ENCODE results near the gene COPS6. TPM values are rescaled to one million over a fixed set of nuclear protein-coding genes. Genes with fewer than 3 reads are reported as not detected.

Gene COPS6
- polyA plus RNA-seq, 1 donor (not counting 4 experiments of a cell fraction or from before 2014, with no cell fraction given), result 171 TPM

GRCh38 chr7:100141555-100141949 lies 52.8 kb downstream of the COPS6 start:
- Histone ChIP-seq H3K4me1 (ENCODE audit: control insufficient read depth, extremely low read depth, insufficient read depth, low read length) (peaks cover 4% of the 10 kb centered on the region), H3K27me3 (ENCODE audit: control insufficient read depth, extremely low read depth, insufficient read depth, low read length) (no peaks in the 10 kb centered on the region), H4K20me1 (ENCODE audit: control insufficient read depth, extremely low read depth, insufficient read depth, low read length) (no peaks in the 10 kb centered on the region), H3K4me2 (ENCODE audit: control insufficient read depth, extremely low read depth, insufficient read depth, low read depth, low read length) (no peak overlapping the region), H3K9me3 (ENCODE audit: control insufficient read depth, low read depth, low read length) (no peaks in the 10 kb centered on the region), H3K9me1 (ENCODE audit: control insufficient read depth, extremely low read depth, insufficient read depth, low read length) (no peaks in the 10 kb centered on the region), H3K36me3 (ENCODE audit: control insufficient read depth in 2 of 2, extremely low read depth in 1 of 2, insufficient read depth in 2 of 2, low read length in 2 of 2) (no peaks in the 10 kb centered on the region), H3K4me3 (ENCODE audit: control insufficient read depth in 2 of 3, extremely low read depth in 1 of 3, insufficient read depth in 2 of 3, low read depth in 1 of 3, low read length in 3 of 3) (no peak overlapping the region), H3K79me2 (ENCODE audit: control insufficient read depth, insufficient read depth, low read length) (no peaks in the 10 kb centered on the region), H3K27ac (ENCODE audit: control insufficient read depth, insufficient read depth, low read length) (no peak overlapping the region), H2AFZ (ENCODE audit: control insufficient read depth, low read length) (no peak overlapping the region), H3K9ac (ENCODE audit: control insufficient read depth, extremely low read depth, insufficient read depth, low read length) (no peak overlapping the region)
- DNase-seq (ENCODE audit: low read depth, low spot score) (no peak), FAIRE-seq (no peak)
- dilution Hi-C loops (cut with MboI; ENCODE audit: extremely low pct_ligation_motif_present, low sequenced_read_pairs), result no loop called here
- no peak for TF ChIP-seq EZH2 (IDR thresholded peaks at IDR 0.05; ENCODE audit: low read length)
- TF ChIP-seq, protein P1, sequence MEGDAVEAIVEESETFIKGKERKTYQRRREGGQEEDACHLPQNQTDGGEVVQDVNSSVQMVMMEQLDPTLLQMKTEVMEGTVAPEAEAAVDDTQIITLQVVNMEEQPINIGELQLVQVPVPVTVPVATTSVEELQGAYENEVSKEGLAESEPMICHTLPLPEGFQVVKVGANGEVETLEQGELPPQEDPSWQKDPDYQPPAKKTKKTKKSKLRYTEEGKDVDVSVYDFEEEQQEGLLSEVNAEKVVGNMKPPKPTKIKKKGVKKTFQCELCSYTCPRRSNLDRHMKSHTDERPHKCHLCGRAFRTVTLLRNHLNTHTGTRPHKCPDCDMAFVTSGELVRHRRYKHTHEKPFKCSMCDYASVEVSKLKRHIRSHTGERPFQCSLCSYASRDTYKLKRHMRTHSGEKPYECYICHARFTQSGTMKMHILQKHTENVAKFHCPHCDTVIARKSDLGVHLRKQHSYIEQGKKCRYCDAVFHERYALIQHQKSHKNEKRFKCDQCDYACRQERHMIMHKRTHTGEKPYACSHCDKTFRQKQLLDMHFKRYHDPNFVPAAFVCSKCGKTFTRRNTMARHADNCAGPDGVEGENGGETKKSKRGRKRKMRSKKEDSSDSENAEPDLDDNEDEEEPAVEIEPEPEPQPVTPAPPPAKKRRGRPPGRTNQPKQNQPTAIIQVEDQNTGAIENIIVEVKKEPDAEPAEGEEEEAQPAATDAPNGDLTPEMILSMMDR (optimal IDR thresholded peaks at IDR 0.05 in 1 of 3, IDR thresholded peaks at IDR 0.05 in 1 of 3, conservative IDR thresholded peaks at IDR 0.05 in 1 of 3; ENCODE audit: extremely low read depth in 1 of 3, insufficient read depth in 2 of 3, low read length in 3 of 3), result no peak

Small RNAs within 50 kb of the gene (small RNA-seq; reads per million reads assigned to genes)
- gene MIR106B (ENCODE audit: insufficient read length in 3 of 3, low read depth in 3 of 3, low replicate concordance in 1 of 3) (410 to 20,047 (median 18,698) reads per million in 3 experiments), gene MIR25 (ENCODE audit: insufficient read length in 3 of 3, low read depth in 3 of 3, low replicate concordance in 1 of 3) (622 to 9,902 (median 7,645) reads per million in 3 experiments), gene MIR93 (ENCODE audit: insufficient read length in 3 of 3, low read depth in 3 of 3, low replicate concordance in 1 of 3) (257 to 5,378 (median 4,167) reads per million in 3 experiments)

Other genes with a start within 250 kb of the COPS6 start
- gene OR2AE1, start 211.9 kb upstream of the COPS6 start, polyA plus RNA-seq, result 0.09 TPM in 1 of 3 replicates, not detected in the others
- gene TRIM4, start 169.4 kb upstream of the COPS6 start, polyA plus RNA-seq, result 17.9 to 25.5 TPM (median 19.7 TPM) in 3 replicates
- not detected in 3 replicates for gene GJC3, start 159.3 kb upstream of the COPS6 start, polyA plus RNA-seq
- gene AZGP1, start 112.9 kb upstream of the COPS6 start, polyA plus RNA-seq, result 0.14 to 1.3 TPM (median 1.3 TPM) in 3 replicates
- gene ZKSCAN1, start 73.4 kb upstream of the COPS6 start, polyA plus RNA-seq, result 20.6 to 26.8 TPM (median 24.7 TPM) in 3 replicates
- gene ZSCAN21, start 39.2 kb upstream of the COPS6 start, polyA plus RNA-seq, result 11.2 to 12.9 TPM (median 12.6 TPM) in 3 replicates
- gene ZNF3, start 7.2 kb upstream of the COPS6 start, polyA plus RNA-seq, result 16.6 to 17.7 TPM (median 16.8 TPM) in 3 replicates
- 23.7 to 60.0 TPM (median 46.8 TPM) in 3 replicates for gene MCM7, start 12.4 kb downstream of the COPS6 start, polyA plus RNA-seq
- gene AP4M1, start 12.7 kb downstream of the COPS6 start, polyA plus RNA-seq, result 13.7 to 15.2 TPM (median 14.2 TPM) in 3 replicates
- gene TAF6, start 30.4 kb downstream of the COPS6 start, polyA plus RNA-seq, result 4.5 to 11.7 TPM (median 7.6 TPM) in 3 replicates
- 7.7 to 9.9 TPM (median 9.8 TPM) in 3 replicates for gene CNPY4, start 30.7 kb downstream of the COPS6 start, polyA plus RNA-seq
- 0.21 to 0.50 TPM (median 0.46 TPM) in 3 replicates for gene MBLAC1, start 38.0 kb downstream of the COPS6 start, polyA plus RNA-seq
- gene LAMTOR4, start 59.9 kb downstream of the COPS6 start, polyA plus RNA-seq, result 99.2 to 151 TPM (median 115 TPM) in 3 replicates
- 3.1 to 4.7 TPM (median 4.4 TPM) in 3 replicates for gene TRAPPC14, start 69.8 kb downstream of the COPS6 start, polyA plus RNA-seq
- 1.5 to 2.7 TPM (median 1.5 TPM) in 3 replicates for gene GAL3ST4, start 79.6 kb downstream of the COPS6 start, polyA plus RNA-seq
- gene GPC2, start 88.4 kb downstream of the COPS6 start, polyA plus RNA-seq, result 0.55 to 0.81 TPM (median 0.61 TPM) in 3 replicates
- gene STAG3, start 88.9 kb downstream of the COPS6 start, polyA plus RNA-seq, result 0.10 to 0.28 TPM (median 0.15 TPM) in 3 replicates
- gene PVRIG, start 131.0 kb downstream of the COPS6 start, polyA plus RNA-seq, result 0.31 to 0.41 TPM (median 0.36 TPM) in 3 replicates
- gene SPDYE3, start 218.7 kb downstream of the COPS6 start, polyA plus RNA-seq, result not detected in 3 replicates

All from keratinocyte (primary cell).